Ovary (tissue), 3 donors: ENCODE data around the gene LSAMP.
"Not testable (repeated sequence)": the region's sequence is repeated elsewhere in the genome, so short reads cannot be mapped to it uniquely, and the experiment has no call there.

ENCODE experiments used
- EP300 ChIP-seq: sonication (generic); formaldehyde crosslinking; IDR thresholded peaks from one replicate; pipeline ENCODE4 v1.6.1; 2017; ENCODE audit warnings: antibody characterized with exemption
- POLR2A ChIP-seq: fragments of 450-650 bp; IDR thresholded peaks from one replicate; pipeline ENCODE4 v1.6.1; 2017; ENCODE audit warnings: antibody characterized with exemption, mild to moderate bottlenecking, moderate library complexity
- TF ChIP-seq, protein P1 (sequence below), 3 donors: fragments of 450-650 bp in 2 of 3; fragments of 200-600 bp in 1 of 3; IDR thresholded peaks; one replicate each; pipeline versions ENCODE4 v1.5.1 to v1.8.0; 2016 to 2022; ENCODE audit warnings: antibody characterized with exemption in 3 of 3, mild to moderate bottlenecking in 1 of 3
- donor health status: DM: no; HTN: no; CAD: no.

- TF ChIP-seq, protein P1, sequence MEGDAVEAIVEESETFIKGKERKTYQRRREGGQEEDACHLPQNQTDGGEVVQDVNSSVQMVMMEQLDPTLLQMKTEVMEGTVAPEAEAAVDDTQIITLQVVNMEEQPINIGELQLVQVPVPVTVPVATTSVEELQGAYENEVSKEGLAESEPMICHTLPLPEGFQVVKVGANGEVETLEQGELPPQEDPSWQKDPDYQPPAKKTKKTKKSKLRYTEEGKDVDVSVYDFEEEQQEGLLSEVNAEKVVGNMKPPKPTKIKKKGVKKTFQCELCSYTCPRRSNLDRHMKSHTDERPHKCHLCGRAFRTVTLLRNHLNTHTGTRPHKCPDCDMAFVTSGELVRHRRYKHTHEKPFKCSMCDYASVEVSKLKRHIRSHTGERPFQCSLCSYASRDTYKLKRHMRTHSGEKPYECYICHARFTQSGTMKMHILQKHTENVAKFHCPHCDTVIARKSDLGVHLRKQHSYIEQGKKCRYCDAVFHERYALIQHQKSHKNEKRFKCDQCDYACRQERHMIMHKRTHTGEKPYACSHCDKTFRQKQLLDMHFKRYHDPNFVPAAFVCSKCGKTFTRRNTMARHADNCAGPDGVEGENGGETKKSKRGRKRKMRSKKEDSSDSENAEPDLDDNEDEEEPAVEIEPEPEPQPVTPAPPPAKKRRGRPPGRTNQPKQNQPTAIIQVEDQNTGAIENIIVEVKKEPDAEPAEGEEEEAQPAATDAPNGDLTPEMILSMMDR (IDR thresholded peaks at IDR 0.05), result not testable (repeated sequence)
- not testable (repeated sequence) for TF ChIP-seq POLR2A, EP300
These were observed 600.6 kb downstream of the LSAMP start for GRCh38 chr3:115844729-115845128.
